Activated CD4-positive, alpha-beta T cell treated with anti-CD3 and anti-CD28 coated beads for 48 hours (primary cell): Measurements from ENCODE around the gene WWOX.
"Not testable (repeated sequence)": the region's sequence is repeated elsewhere in the genome, so short reads cannot be mapped to it uniquely, and the experiment has no call there.

Experiments
- DNase-seq: peaks from one replicate; pipeline ENCODE4 v3.0.0-alpha.2; 2020

Gene WWOX

GRCh38 chr16:79217375-79218011 is 1118.0 kb downstream of the WWOX start:
- DNase-seq = peak; percentile 25

- no peak for DNase-seq
Observed at GRCh38 chr16:79218351-79218750, 1118.9 kb downstream of the WWOX start.

GRCh38 chr16:79225994-79226393 is 1126.5 kb downstream of the WWOX start:
- not testable (repeated sequence) for DNase-seq

- no peak for DNase-seq
Observed at GRCh38 chr16:79229361-79229760, 1129.9 kb downstream of the WWOX start.

- not testable (repeated sequence) for DNase-seq
Observed at GRCh38 chr16:79245700-79246099, 1146.2 kb downstream of the WWOX start.

GRCh38 chr16:79247386-79247785 is 1147.9 kb downstream of the WWOX start:
- DNase-seq = no peak

- DNase-seq = no peak
Observed at GRCh38 chr16:79248351-79248750, 1148.9 kb downstream of the WWOX start.

- DNase-seq = no peak
Observed at GRCh38 chr16:79250502-79251098, 1151.1 kb downstream of the WWOX start.

- DNase-seq = no peak
Observed at GRCh38 chr16:79253100-79253631, 1153.7 kb downstream of the WWOX start.

GRCh38 chr16:79257953-79258490 is 1158.6 kb downstream of the WWOX start:
- DNase-seq = no peak

GRCh38 chr16:79260890-79261289 is 1161.4 kb downstream of the WWOX start:
- not testable (repeated sequence) for DNase-seq

GRCh38 chr16:79261481-79261940 is 1162.1 kb downstream of the WWOX start:
- peak; percentile 74 for DNase-seq

- DNase-seq = no peak
Observed at GRCh38 chr16:79261944-79262552, 1162.6 kb downstream of the WWOX start.
